Lung (tissue), 12 donors: ENCODE data around the gene WNT9B. TPM values are rescaled to one million over a fixed set of nuclear protein-coding genes. Genes with fewer than 3 reads are reported as not detected.

Experiments
- ATAC-seq: fragments of 200-7000 bp; cut with Tn5 transposase; one replicate; pipeline ENCODE4 v1.9.1; 2020; ENCODE audit warnings: moderate number of reproducible peaks; ENCODE audit not compliant: insufficient read depth, low FRiP score
- DNase-seq, 3 donors: peaks; one replicate each; pipeline ENCODE4 v3.0.0-alpha.2; 2013 to 2017
- H3K27ac ChIP-seq, 2 donors: one replicate each; pipeline ENCODE4 v1.5.1; 2013; ENCODE audit warnings: mild to moderate bottlenecking in 2 of 2, moderate library complexity in 2 of 2, control low read depth in 1 of 2, inconsistent platforms in 1 of 2, low read depth in 1 of 2, low read length in 1 of 2
- H3K27me3 ChIP-seq, 3 donors: one replicate each; pipeline ENCODE4 v1.5.1; 2013; ENCODE audit warnings: low read length in 2 of 3; ENCODE audit not compliant: control insufficient read depth in 3 of 3, insufficient read depth in 3 of 3
- H3K36me3 ChIP-seq, 4 donors: one replicate each; pipeline ENCODE4 v1.5.1; 2013; ENCODE audit warnings: low read length in 4 of 4, mild to moderate bottlenecking in 1 of 4, moderate library complexity in 1 of 4; ENCODE audit not compliant: control insufficient read depth in 4 of 4, insufficient read depth in 4 of 4
- H3K4me1 ChIP-seq, 5 donors: one replicate each; pipeline ENCODE4 v1.5.1; 2013; ENCODE audit warnings: low read length in 5 of 5, mild to moderate bottlenecking in 2 of 5, moderate library complexity in 1 of 5; ENCODE audit not compliant: control insufficient read depth in 5 of 5, insufficient read depth in 5 of 5
- H3K4me3 ChIP-seq: one replicate; pipeline ENCODE4 v1.5.1; 2013; ENCODE audit warnings: mild to moderate bottlenecking, control low read depth, moderate library complexity
- H3K9ac ChIP-seq, 2 donors: one replicate each; pipeline ENCODE4 v1.5.1; 2013; ENCODE audit warnings: low read length in 2 of 2, control low read depth in 1 of 2; ENCODE audit not compliant: insufficient read depth in 1 of 2
- H3K9me3 ChIP-seq, 4 donors: one replicate each; pipeline ENCODE4 v1.5.1; 2013; ENCODE audit warnings: low read length in 3 of 4, mild to moderate bottlenecking in 1 of 4, moderate library complexity in 1 of 4; ENCODE audit not compliant: control insufficient read depth in 4 of 4, insufficient read depth in 3 of 4
- CTCF ChIP-seq: IDR thresholded peaks from 2 replicates; pipeline ENCODE4 v1.5.1; 2012; ENCODE audit warnings: mild to moderate bottlenecking; ENCODE audit errors: control extremely low read depth, extremely low read depth
- WGBS, 2 donors: extraction: QIAGEN DNeasy Blood & Tissue Kit; methylation state at CpG; one replicate each; pipeline ENCODE4 v1.1.7; 2013; 5-methylcytosine and 5-hydroxymethylcytosine counted together
- polyA plus RNA-seq, 2 donors: library from polyadenylated mRNA; stranded (reverse); fragments of 200-250 nt; gene quantifications; one replicate each; pipeline ENCODE4 v1.2.1, GENCODE V29; 2013
- total RNA-seq, 2 donors: library from RNA; depleted of rRNA in 1 of 2; stranded (reverse); fragments of >200 nt in 1 of 2; gene quantifications; one replicate each; pipeline ENCODE4 v1.2.1, GENCODE V29; 2014 to 2021
- donor health status: control.
- donor health status: control.
- donor health status: Bipolar disorder and iron deficiency.
- donor health status: healthy.
- donor health status: DM: yes; HTN: yes; CAD: no.

The WNT9B gene
- total and polyA plus RNA-seq, 4 donors = 0.11 to 0.33 (median 0.17) TPM

- H3K9me3 ChIP-seq = no peaks in the 10 kb centered on the region
- H3K4me3 ChIP-seq = no peak overlapping the region
- H3K4me1 ChIP-seq = peaks cover 0 to 7% (median 0%) of the 10 kb centered on the region in 5 donors
- no peaks in the 10 kb centered on the region for H3K27me3 ChIP-seq
- no peak overlapping the region for H3K27ac ChIP-seq
- no peak for TF ChIP-seq CTCF
- H3K9ac ChIP-seq = no peak overlapping the region
- 89 to 92% methylated on average over 2 of the region's 2 CpGs for WGBS, 2 donors
- DNase-seq = no peak
- ATAC-seq = no peak
- no peaks in the 10 kb centered on the region for H3K36me3 ChIP-seq
These were observed 17.6 kb upstream of the WNT9B start for GRCh38 chr17:46833840-46834208.

- DNase-seq = no peak
- no peak for TF ChIP-seq CTCF
- 97 to 98% methylated on average over 3 of the region's 3 CpGs for WGBS, 2 donors
These were observed 16.5 kb upstream of the WNT9B start for GRCh38 chr17:46834846-46835245.

GRCh38 chr17:46836500-46836899, 14.9 kb upstream of the WNT9B start:
- Histone ChIP-seq H3K27ac (no peak overlapping the region), H3K9me3 (no peaks in the 10 kb centered on the region), H3K36me3 (no peaks in the 10 kb centered on the region), H3K9ac (no peak overlapping the region), H3K4me3 (no peak overlapping the region), H3K27me3 (peaks cover 2 to 5% (median 4%) of the 10 kb centered on the region in 3 donors), H3K4me1 (peaks cover 0 to 7% (median 0%) of the 10 kb centered on the region in 5 donors)
- TF ChIP-seq CTCF = no peak
- ATAC-seq (no peak), DNase-seq (no peak)
- 68 to 79% methylated on average over 2 of the region's 2 CpGs for WGBS, 2 donors

More at GRCh38 chr17:46834846-46835245, 16.5 kb upstream of the WNT9B start:
- ATAC-seq = no peak
- Histone ChIP-seq H3K9ac (no peak overlapping the region), H3K27me3 (no peaks in the 10 kb centered on the region), H3K9me3 (no peaks in the 10 kb centered on the region), H3K4me3 (no peak overlapping the region), H3K27ac (no peak overlapping the region), H3K36me3 (no peaks in the 10 kb centered on the region), H3K4me1 (peaks cover 0 to 7% (median 0%) of the 10 kb centered on the region in 5 donors)

- ATAC-seq = no peak
- no peak for TF ChIP-seq CTCF
- H3K27me3 ChIP-seq = peaks cover 4 to 5% (median 5%) of the 10 kb centered on the region in 3 donors
- H3K4me1 ChIP-seq = peaks cover 0 to 5% (median under 1%) of the 10 kb centered on the region in 5 donors
- peaks cover 0 to 3% (median 0%) of the 10 kb centered on the region in 4 donors for H3K9me3 ChIP-seq
- H3K36me3 ChIP-seq = no peaks in the 10 kb centered on the region
- H3K27ac ChIP-seq = no peak overlapping the region
- no peak overlapping the region for H3K4me3 ChIP-seq
- WGBS, 2 donors = 77 to 78% methylated on average over 4 of the region's 4 CpGs
- no peak overlapping the region for H3K9ac ChIP-seq
- DNase-seq = no peak
These were observed 13.9 kb upstream of the WNT9B start for GRCh38 chr17:46837521-46837920.
